Mesodermal cell (in vitro differentiated cells): ENCODE data around the gene SLC4A2.
A peak's percentile ranks its signal among the peaks of the same experiment; 100 is the strongest.

Source experiments
- H3K27ac ChIP-seq: 2 replicates; pipeline ENCODE4 v1.7.0; 2013; ENCODE audit warnings: mild to moderate bottlenecking, low read depth, low read length, moderate library complexity; ENCODE audit not compliant: severe bottlenecking
- H3K36me3 ChIP-seq: 2 replicates; pipeline ENCODE4 v1.7.1; 2013; ENCODE audit warnings: mild to moderate bottlenecking, low read length, moderate library complexity; ENCODE audit not compliant: control insufficient read depth, insufficient read depth
- H3K4me1 ChIP-seq: one replicate; pipeline ENCODE4 v1.7.1; 2013; ENCODE audit warnings: mild to moderate bottlenecking, low read length; ENCODE audit not compliant: insufficient read depth, control insufficient read depth, poor library complexity, severe bottlenecking
- H3K4me3 ChIP-seq: 2 replicates; pipeline ENCODE4 v1.7.0; 2013; ENCODE audit warnings: low read length, control low read depth, mild to moderate bottlenecking; ENCODE audit not compliant: insufficient read depth, poor library complexity, severe bottlenecking; ENCODE audit errors: extremely low read depth
- H3K9me3 ChIP-seq: 2 replicates; pipeline ENCODE4 v1.7.1; 2013; ENCODE audit warnings: mild to moderate bottlenecking, low read length, moderate library complexity; ENCODE audit not compliant: control insufficient read depth
- WGBS, 2 experiments: methylation state at CpG; one replicate each; pipeline ENCODE4 v1.1.5; 2013; ENCODE audit warnings: missing lambda C conversion rate in 2 of 2; ENCODE audit not compliant: insufficient coverage in 2 of 2; 5-methylcytosine and 5-hydroxymethylcytosine counted together

SLC4A2 gene

DNA sequence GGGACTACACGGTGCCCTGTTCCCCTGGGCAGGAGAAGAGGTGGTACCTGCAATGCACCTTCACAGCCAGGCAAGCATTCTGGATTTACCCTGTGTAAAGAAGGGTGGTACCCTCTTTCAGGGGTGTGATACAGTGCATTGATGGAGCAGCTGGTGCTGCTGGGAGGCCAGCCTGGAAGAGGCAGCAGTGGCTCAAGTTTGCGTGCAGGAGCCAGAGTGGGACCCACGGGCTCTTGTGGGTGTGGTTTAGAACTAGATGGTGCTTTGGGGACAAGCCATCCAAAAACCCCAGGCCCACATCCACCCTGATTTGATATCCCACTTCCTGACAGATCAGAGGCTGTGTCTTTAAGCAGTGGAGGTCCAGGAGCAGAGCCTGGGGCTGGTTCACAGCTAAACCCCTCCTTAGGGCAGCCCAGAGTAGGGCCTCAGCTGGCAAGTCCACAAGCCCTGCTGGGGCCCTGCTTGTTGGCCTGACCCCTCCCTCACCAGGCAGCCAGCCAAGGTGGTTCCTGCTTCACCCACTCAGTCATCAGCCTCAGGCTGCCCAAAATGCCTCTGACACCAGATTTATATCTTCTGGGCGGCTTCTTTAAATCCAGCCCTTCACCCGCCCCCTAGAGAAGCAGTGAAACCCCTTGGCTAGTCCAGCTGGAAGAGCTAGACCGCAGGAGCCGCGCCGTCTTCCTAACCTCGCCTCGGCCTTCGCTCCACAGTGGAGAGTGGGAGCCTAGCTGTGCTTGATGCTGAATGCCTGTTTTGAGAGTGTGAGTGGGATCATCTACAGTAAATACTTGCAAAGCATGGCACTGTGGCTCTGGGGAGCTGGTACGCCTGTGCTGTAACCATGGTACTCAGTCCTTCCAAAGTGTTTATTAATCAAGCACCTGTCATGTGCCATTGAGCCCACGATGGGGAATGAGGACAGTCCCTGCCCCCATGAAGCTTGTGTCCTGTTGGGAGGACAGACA lies 12.5 kb upstream of the SLC4A2 start:
- no peak overlapping the region for H3K27ac ChIP-seq
- H3K36me3 ChIP-seq = no peaks in the 10 kb centered on the region
- H3K4me3 ChIP-seq = no peak overlapping the region
- WGBS, 2 experiments = 94 to 96% methylated on average over 12 to 13 of the region's 14 CpGs
- H3K9me3 ChIP-seq = no peaks in the 10 kb centered on the region
- H3K4me1 ChIP-seq = no peaks in the 10 kb centered on the region

DNA sequence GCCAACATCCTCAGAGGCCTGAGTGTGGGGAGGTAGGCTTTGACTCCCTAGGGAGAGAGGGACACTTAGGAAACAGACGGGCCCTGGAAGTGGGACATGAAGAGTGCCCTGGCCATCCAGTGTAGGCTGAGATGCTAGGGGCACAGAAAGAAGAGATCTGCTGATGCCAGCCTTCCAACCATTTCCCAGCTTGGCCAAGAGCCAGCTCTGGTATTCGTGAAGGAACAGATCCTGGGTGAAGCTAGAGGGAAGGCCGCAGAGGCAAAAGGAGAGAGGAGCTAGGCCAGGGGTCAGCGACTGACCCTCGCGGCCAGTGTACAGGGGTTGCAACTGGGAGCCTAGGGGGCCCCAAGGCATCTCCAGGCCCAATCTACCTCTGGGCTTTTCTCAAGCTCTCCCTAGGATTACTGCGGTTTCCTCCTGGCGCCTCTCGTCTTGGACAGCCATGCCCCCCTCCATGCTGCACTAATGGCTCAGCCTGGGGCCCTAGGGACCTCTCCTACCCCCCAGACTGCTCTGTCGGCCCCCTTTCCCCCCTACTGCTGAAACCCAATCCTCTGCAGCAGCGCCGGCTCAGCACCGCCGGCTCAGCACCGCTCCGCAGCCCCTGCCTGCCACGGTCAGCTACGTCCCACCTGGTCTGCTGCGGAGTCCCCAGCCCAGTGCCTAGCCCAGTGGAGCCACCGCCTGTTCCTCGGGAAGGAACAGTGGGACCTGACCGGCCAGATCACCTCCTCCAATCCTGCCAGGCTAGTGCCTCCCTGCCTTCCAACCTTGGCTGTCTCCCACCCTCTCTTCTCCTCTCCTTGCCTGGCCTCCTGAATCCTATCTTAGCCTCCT lies 11.2 kb upstream of the SLC4A2 start, which contains the start of gene ASIC3:
TSS of gene ASIC3 (plus strand) at position 556 of the 840 bp plus-strand sequence. CDS start 355 bp downstream, outside the sequence.
- H3K27ac ChIP-seq = no peak within 1 kb of the TSS
- no peaks in the 10 kb centered on the region for H3K9me3 ChIP-seq
- H3K36me3 ChIP-seq = no peaks in the 10 kb centered on the region
- no peak within 1 kb of the TSS for H3K4me3 ChIP-seq
- WGBS, 2 experiments = 87 to 91% methylated on average over 20 of the region's 22 CpGs
- no peaks in the 10 kb centered on the region for H3K4me1 ChIP-seq

DNA sequence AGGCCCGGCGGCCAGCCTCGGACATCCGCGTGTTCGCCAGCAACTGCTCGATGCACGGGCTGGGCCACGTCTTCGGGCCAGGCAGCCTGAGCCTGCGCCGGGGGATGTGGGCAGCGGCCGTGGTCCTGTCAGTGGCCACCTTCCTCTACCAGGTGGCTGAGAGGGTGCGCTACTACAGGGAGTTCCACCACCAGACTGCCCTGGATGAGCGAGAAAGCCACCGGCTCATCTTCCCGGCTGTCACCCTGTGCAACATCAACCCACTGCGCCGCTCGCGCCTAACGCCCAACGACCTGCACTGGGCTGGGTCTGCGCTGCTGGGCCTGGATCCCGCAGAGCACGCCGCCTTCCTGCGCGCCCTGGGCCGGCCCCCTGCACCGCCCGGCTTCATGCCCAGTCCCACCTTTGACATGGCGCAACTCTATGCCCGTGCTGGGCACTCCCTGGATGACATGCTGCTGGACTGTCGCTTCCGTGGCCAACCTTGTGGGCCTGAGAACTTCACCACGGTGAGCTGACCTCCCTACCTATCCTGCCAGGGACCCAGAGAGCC lies 10.4 kb upstream of the SLC4A2 start:
- Histone ChIP-seq H3K27ac (no peak overlapping the region), H3K9me3 (no peaks in the 10 kb centered on the region)
- WGBS, 2 experiments = 93 to 94% methylated on average over 34 to 38 of the region's 38 CpGs

DNA sequence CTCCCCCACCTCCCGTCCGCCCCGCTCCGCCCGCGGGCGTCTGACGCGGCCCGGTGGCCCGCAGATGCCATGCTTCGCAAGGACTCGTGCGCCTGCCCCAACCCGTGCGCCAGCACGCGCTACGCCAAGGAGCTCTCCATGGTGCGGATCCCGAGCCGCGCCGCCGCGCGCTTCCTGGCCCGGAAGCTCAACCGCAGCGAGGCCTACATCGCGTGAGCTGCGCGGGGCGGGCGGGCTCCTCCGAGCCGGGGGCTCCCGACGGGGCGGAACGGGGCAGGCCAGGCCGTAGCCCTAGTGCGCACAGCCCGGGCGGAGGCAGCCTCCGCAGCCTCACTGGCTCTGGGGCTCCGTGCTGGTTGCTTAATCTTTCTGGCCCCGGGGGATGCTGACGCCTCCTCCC lies 8.3 kb upstream of the SLC4A2 start:
- no peak overlapping the region for H3K4me3 ChIP-seq
- peaks cover 7% of the 10 kb centered on the region for H3K36me3 ChIP-seq
- H3K27ac ChIP-seq = no peak overlapping the region
- H3K9me3 ChIP-seq = no peaks in the 10 kb centered on the region
- WGBS, 2 experiments = 2 to 5% methylated on average over 31 to 35 of the region's 50 CpGs
- H3K4me1 ChIP-seq = no peaks in the 10 kb centered on the region

More for the DNA sequence above, 10.4 kb upstream of the SLC4A2 start:
- H3K36me3 ChIP-seq = peaks cover 3% of the 10 kb centered on the region
- no peak overlapping the region for H3K4me3 ChIP-seq
- no peaks in the 10 kb centered on the region for H3K4me1 ChIP-seq

DNA sequence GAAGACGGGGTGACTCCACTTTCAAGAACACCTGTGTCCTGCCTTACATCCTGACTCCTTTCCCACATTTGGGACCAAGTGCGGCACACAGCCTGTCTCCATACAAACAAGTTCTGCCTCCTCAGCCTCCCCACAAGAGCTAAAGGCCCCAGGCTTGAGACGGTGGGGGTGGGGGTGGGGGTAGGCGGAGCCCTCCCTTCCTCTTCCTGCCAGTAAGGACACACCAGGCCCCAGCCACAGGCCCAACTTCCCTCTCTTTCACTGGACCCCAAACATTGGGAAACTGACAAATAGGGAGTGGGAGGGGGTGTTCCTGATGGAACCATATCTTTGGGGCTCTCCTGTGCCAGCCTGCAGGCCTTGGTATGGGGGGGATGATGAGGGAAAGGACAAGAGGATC lies 6.3 kb upstream of the SLC4A2 start:
- peaks cover 7% of the 10 kb centered on the region for H3K36me3 ChIP-seq
- peaks cover 4% of the 10 kb centered on the region for H3K4me1 ChIP-seq
- WGBS, 2 experiments = 60 to 100% methylated on average over 1 of the region's 4 CpGs
- H3K27ac ChIP-seq = no peak overlapping the region
- H3K9me3 ChIP-seq = no peaks in the 10 kb centered on the region
- H3K4me3 ChIP-seq = no peak overlapping the region

DNA sequence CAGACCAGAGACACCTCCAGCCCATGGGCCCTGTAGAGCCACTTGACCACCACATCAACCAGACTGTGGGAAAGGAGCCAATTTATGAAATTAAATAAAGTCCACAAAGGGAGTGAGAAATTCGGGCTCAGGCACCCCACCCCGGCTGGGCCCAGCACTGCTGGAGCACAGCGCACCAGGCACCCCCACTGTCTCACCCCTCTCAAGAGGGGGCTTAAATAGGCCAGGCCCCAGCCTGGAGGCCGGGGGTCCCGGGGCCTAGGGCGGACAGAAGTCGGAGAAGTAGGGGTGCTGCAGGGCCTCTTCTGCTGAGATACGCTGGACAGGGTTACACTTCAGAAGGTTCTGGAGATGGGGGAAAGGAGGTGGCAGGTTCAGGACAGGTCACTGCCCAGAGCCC lies 5.6 kb upstream of the SLC4A2 start:
- H3K4me1 ChIP-seq = peaks cover 9% of the 10 kb centered on the region
- WGBS, 2 experiments = 93 to 94% methylated on average over 3 to 8 of the region's 8 CpGs
- H3K4me3 ChIP-seq = no peak overlapping the region
- H3K9me3 ChIP-seq = no peaks in the 10 kb centered on the region
- no peak overlapping the region for H3K27ac ChIP-seq
- H3K36me3 ChIP-seq = peaks cover 7% of the 10 kb centered on the region

DNA sequence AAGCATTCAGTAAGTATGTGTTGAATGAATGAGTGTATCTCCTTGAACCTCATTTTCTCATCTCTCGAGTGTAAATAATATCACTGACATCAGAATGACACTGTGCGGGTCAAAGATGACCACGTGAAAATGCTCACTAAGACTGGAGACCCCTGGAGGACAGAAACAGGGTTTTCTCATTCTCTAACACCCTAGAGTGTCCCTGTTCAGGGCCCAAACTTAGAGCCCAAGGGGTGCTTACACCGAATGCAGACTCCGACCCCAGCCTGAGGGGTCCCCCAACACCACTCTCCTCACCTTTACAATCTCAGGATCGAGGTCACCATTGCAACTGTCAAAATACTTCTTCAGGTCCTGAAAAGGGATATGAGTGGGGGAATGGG lies 3.1 kb upstream of the SLC4A2 start:
- no peaks in the 10 kb centered on the region for H3K9me3 ChIP-seq
- peaks cover 7% of the 10 kb centered on the region for H3K36me3 ChIP-seq
- 94 to 100% methylated on average over 2 to 4 of the region's 6 CpGs for WGBS, 2 experiments
- no peak overlapping the region for H3K27ac ChIP-seq
- H3K4me1 ChIP-seq = peaks cover 20% of the 10 kb centered on the region
- H3K4me3 ChIP-seq = no peak overlapping the region

DNA sequence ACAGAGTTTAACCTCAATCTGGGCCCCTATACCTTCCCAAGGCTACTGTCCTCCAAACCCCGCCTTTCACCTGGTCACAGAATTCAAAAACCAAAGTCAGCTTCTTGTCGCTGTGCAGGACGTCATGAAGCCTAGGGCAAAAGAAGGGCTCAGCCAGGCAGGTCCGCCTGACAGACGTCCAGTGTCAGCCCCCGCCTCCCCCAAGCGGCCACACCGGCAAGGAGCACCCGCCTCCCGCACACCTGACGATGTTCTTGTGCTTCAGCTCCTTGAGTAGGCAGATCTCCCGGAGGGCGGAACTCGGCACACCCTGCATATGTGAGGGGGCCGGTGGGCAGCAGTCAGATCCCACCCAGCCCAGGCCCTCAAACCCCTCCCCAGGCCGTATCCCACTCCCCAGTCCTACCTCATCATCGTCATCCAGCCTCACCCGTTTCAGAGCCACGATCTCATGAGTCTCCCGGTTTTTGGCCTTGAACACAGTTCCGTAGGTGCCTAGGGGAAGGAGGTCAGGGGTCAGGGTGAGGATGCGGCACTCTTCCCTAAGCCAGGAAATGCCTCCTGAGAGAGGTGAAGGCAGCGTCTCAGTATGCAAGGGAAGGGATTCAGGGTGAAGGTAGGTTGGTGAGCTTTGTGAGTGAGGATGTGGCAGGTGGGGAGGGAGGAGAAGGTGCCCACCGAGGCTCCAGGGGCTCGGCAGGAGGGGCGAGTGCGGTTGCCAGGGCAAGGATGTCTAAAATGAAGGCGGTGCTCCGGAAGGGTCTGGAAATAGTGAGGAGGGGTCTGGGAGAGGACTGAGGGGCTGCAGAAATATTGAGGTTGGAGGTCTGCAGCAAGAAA lies 2.5 kb upstream of the SLC4A2 start:
- H3K4me1 ChIP-seq = peaks cover 26% of the 10 kb centered on the region
- peak overlapping the region; percentile 85 for H3K4me3 ChIP-seq
- no peak overlapping the region for H3K27ac ChIP-seq
- no peaks in the 10 kb centered on the region for H3K9me3 ChIP-seq
- peaks cover 12% of the 10 kb centered on the region for H3K36me3 ChIP-seq
- WGBS, 2 experiments = 31 to 37% methylated on average over 20 to 29 of the region's 29 CpGs

DNA sequence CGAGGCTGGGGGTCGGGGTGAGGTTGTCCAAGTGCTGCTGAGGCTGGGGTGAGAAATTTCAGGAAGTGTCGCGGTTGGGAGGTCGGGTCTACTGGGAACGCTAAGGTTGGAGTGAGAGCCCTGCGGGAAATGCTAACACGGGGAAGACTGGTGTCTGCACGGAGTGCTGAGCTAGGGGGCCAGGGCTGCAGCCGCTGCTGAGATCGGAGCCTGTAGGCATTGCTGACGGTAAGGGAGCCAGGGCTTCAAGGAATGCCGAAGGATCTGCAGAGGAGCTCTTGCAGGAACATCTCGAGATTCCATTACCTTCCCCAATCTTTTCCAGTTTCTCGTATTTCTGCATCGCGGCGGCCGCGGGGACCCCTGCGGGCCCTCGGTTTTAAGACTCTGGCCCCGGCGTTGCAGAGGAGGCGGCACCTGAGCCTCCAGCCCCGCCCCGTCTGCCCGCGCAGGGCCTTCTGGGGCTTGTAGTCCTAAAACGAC lies 1.8 kb upstream of the SLC4A2 start, which contains the start of gene CDK5:
TSS of gene CDK5 (minus strand) at position 392 of the 483 bp plus-strand sequence. CDS start at position 343, 49 bp downstream.
- 0 to 1% methylated on average over 24 to 30 of the region's 30 CpGs for WGBS, 2 experiments
- Histone ChIP-seq H3K4me1 (peaks cover 32% of the 10 kb centered on the region), H3K9me3 (no peaks in the 10 kb centered on the region), H3K27ac (peak within 1 kb of the TSS; percentile 96), H3K36me3 (peaks cover 13% of the 10 kb centered on the region), H3K4me3 (peak within 1 kb of the TSS; percentile 85)
